ENCODE results near the gene JARID2. TPM values are rescaled to one million over a fixed set of nuclear protein-coding genes. Genes with fewer than 3 reads are reported as not detected.

Gene JARID2
- total RNA-seq, 1 donor from 2014 or later, result 12.5 TPM

DNA sequence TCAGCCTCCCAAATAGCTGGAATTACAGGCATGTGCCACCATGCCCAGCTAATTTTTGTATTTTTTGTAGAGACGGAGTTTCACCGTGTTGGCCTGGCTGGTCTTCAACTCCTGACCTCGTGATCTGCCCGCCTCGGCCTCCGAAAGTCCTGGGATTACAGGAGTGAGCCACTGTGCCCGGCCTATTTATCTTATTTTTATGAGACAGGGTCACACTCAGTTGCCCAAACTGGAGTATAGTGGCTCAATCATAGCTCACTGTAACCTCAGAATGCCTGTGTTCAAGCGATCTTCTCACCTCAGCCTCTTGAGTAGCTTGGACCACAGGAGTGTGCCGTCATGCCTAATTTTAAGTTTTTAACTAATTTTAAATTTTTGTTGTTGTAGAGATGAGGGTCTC is 114.4 kb downstream of the JARID2 start:
- DNase-seq (ENCODE audit: extremely low spot score, unreplicated experiment), result no peak
- Mint-ChIP-seq H3K4me3 (ENCODE audit: unreplicated experiment) (no peak overlapping the region), H3K4me1 (ENCODE audit: unreplicated experiment) (peaks cover 30% of the 10 kb centered on the region), H3K27ac (ENCODE audit: unreplicated experiment) (no peak overlapping the region), H3K9me3 (ENCODE audit: unreplicated experiment) (no peaks in the 10 kb centered on the region), H3K27me3 (ENCODE audit: unreplicated experiment) (no peaks in the 10 kb centered on the region), H3K36me3 (ENCODE audit: unreplicated experiment) (no peaks in the 10 kb centered on the region)
- TF ChIP-seq, protein P1, sequence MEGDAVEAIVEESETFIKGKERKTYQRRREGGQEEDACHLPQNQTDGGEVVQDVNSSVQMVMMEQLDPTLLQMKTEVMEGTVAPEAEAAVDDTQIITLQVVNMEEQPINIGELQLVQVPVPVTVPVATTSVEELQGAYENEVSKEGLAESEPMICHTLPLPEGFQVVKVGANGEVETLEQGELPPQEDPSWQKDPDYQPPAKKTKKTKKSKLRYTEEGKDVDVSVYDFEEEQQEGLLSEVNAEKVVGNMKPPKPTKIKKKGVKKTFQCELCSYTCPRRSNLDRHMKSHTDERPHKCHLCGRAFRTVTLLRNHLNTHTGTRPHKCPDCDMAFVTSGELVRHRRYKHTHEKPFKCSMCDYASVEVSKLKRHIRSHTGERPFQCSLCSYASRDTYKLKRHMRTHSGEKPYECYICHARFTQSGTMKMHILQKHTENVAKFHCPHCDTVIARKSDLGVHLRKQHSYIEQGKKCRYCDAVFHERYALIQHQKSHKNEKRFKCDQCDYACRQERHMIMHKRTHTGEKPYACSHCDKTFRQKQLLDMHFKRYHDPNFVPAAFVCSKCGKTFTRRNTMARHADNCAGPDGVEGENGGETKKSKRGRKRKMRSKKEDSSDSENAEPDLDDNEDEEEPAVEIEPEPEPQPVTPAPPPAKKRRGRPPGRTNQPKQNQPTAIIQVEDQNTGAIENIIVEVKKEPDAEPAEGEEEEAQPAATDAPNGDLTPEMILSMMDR (IDR thresholded peaks at IDR 0.05), result no peak

DNA sequence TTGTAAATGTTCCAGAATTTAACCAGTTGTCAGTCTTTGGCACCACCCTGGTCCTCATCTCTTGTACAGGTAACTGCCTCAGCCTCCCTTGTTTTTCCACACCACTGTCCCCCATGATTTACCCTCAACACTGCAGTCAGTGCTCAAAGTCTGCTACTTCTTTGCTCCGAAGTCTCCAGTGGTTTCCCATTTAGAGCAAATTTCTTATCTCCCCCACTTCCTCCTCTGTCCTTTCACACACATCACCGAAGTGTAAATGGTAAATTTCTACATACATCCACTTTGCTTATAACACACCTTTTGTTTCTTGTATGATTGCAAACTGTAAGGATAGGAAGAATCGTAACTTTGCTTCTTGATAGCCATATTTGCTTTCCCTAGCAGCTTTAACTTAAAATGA is 115.3 kb downstream of the JARID2 start:
- no peak for DNase-seq (ENCODE audit: extremely low spot score, unreplicated experiment)
- Mint-ChIP-seq H3K4me3 (ENCODE audit: unreplicated experiment) (no peak overlapping the region), H3K27ac (ENCODE audit: unreplicated experiment) (no peak overlapping the region), H3K27me3 (ENCODE audit: unreplicated experiment) (no peaks in the 10 kb centered on the region), H3K36me3 (ENCODE audit: unreplicated experiment) (no peaks in the 10 kb centered on the region), H3K9me3 (ENCODE audit: unreplicated experiment) (no peaks in the 10 kb centered on the region), H3K4me1 (ENCODE audit: unreplicated experiment) (peaks cover 31% of the 10 kb centered on the region)
- TF ChIP-seq, protein P1 (IDR thresholded peaks at IDR 0.05), result no peak

DNA sequence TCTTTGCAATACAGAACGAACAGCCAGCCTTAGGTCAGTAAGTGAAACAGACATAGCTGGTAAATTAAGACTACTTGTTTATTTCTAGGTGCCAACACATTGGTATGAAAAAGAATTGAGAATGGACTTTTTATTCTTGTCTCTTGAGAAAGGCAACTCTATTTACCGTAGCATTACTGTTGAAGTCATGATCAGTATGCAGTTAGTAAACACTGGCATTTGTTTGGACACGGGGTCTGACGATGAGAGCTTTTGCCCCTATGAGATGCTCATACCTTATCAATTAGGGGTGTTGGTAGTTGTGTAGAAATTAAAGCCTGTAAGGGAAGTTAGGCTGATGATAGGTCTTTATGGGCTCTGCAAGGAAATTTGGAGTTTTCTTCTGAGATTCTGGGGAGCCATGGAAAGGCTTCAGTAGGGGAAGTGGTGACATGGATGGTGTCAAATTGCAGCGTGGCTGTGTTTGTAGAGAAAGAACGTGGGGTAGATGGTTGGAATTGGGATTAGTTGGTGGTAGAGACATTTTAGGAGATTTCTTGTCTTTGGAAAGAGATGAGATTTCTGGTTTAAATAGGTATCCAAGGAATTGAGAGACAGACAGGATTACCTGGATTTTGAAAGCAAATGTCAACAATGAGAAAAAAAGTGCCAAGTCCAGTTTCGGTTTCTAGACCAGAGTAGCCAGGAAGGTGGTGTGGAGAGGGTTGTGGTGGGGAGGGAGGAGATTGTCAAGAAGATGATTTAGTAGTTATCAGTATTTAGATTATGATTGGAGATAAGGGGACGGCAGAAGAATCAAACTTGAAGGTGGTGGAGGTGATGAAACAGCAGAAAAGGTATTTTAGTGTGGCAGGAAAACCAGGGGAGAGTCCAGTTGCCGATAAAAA is 116.6 kb downstream of the JARID2 start:
- no peaks in the 10 kb centered on the region for H3K27me3 Mint-ChIP-seq (ENCODE audit: unreplicated experiment)
- H3K27ac Mint-ChIP-seq (ENCODE audit: unreplicated experiment), result no peak overlapping the region
- TF ChIP-seq, protein P1 (IDR thresholded peaks at IDR 0.05), result no peak
- no peak for DNase-seq (ENCODE audit: extremely low spot score, unreplicated experiment)
- H3K4me3 Mint-ChIP-seq (ENCODE audit: unreplicated experiment), result no peak overlapping the region
- no peaks in the 10 kb centered on the region for H3K9me3 Mint-ChIP-seq (ENCODE audit: unreplicated experiment)
- no peaks in the 10 kb centered on the region for H3K36me3 Mint-ChIP-seq (ENCODE audit: unreplicated experiment)
- H3K4me1 Mint-ChIP-seq (ENCODE audit: unreplicated experiment), result peaks cover 39% of the 10 kb centered on the region

DNA sequence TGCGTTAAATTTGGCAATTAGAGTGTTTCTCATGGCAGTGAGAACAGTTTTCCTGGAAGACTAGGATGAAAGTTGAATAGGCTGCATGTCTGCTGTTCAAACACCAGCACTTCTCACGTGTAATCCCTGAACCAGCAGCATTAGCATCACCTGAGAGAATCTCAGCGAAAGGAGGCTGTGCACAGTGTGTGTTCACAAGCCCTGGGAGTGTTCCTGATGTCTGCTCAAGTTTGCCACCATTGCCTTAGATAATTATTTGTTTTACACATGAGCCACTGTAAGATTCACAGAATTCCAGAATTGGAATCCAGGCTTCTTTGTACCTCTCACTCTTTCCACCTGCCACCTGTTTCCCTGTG is 117.3 kb downstream of the JARID2 start:
- H3K9me3 Mint-ChIP-seq (ENCODE audit: unreplicated experiment), result no peaks in the 10 kb centered on the region
- H3K4me1 Mint-ChIP-seq (ENCODE audit: unreplicated experiment), result peaks cover 37% of the 10 kb centered on the region
- H3K27ac Mint-ChIP-seq (ENCODE audit: unreplicated experiment), result no peak overlapping the region
- no peak for DNase-seq (ENCODE audit: extremely low spot score, unreplicated experiment)
- no peaks in the 10 kb centered on the region for H3K27me3 Mint-ChIP-seq (ENCODE audit: unreplicated experiment)
- TF ChIP-seq, protein P1 (IDR thresholded peaks at IDR 0.05), result no peak
- no peaks in the 10 kb centered on the region for H3K36me3 Mint-ChIP-seq (ENCODE audit: unreplicated experiment)
- H3K4me3 Mint-ChIP-seq (ENCODE audit: unreplicated experiment), result no peak overlapping the region

DNA sequence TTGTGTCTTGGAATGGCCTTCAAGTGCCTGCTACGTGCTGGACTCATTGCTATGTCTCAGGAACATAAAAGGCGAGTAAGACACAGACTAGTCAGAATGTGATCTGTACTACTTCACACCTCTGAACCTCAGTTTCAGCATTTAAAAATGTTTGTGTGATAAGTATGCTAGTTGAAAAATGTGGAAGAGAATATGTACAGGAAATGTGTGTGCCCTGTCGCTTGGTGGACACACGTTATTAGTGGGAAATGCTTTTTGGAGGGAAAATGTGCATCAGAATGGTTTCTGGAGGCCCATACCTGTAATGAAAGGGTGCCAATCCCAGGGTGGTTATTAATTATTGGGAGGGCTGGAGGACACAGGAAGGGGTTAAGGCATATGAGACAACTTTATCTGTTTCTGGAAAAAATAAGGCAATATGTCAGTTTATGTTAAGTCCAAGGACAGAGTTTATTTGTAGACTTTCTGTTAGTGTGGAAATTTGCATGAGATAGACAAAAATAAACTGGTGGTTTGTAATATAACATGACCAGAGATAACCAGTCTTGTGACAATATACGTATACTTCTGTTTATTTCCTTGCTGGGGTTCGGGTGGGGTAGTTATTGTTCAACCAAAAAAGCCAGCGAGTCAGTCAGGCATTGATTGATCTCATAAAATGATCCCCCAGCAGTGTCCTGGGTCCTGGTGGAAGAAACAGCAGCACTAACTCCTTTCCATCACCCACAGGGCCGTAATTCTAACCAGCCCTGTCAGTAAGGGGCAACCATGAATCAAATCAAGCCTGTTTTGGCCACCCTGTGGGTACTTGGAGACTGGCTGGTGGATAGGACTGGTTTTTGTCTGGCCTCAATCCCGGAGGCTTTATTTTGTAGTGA is 117.9 kb downstream of the JARID2 start:
- Mint-ChIP-seq H3K36me3 (ENCODE audit: unreplicated experiment) (no peaks in the 10 kb centered on the region), H3K27ac (ENCODE audit: unreplicated experiment) (no peak overlapping the region), H3K4me3 (ENCODE audit: unreplicated experiment) (no peak overlapping the region), H3K9me3 (ENCODE audit: unreplicated experiment) (no peaks in the 10 kb centered on the region), H3K27me3 (ENCODE audit: unreplicated experiment) (no peaks in the 10 kb centered on the region), H3K4me1 (ENCODE audit: unreplicated experiment) (peaks cover 38% of the 10 kb centered on the region)
- TF ChIP-seq, protein P1 (IDR thresholded peaks at IDR 0.05), result no peak
- no peak for DNase-seq (ENCODE audit: extremely low spot score, unreplicated experiment)

Data from osteocyte (in vitro differentiated cells).